Measurements from ENCODE around the gene KDM4C. TPM values are rescaled to one million over a fixed set of nuclear protein-coding genes. Genes with fewer than 3 reads are reported as not detected.

KDM4C gene
- total and polyA plus RNA-seq, 2 of the 8 experiments (the other 6 are each of a cell fraction or from before 2014, with no cell fraction given) = 13.0 to 26.1 TPM

DNA sequence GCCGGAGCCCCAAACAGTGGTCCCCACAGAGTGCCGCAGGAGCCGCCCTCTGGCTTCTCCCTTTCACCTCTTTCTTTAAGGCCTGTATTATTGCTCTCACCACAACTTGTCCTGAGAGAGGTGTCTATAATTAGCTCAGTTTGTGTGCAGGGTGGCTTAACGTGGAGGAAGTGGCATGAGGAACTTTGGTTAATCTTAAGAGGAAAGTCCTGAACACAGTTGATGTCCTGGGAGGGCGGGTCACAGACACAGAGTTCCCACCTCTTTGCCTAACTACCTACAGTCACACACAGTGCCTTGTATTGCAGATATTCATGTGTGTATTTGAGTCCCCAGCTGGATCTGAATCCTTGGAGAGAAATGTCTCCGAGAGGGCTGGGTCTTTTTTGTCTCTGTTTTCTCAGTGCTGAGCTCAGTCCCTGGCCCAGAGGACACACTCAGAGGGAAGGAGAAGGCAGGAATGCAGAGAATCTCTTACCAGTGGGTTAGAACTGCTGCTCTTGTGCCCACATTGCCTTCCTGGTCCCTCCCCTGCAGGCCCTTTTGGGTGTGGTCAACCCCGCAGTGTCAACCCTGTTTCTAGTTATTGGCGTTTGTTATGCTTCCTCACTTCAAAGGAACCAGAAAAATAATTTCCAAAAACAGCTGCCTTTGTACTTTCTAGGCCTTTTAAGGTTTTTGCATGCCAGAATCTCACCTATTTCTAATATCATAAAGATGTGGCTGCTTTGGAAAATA lies 392.5 kb downstream of the KDM4C start:
- Histone ChIP-seq H2BK5ac (ENCODE audit: low read depth, low read length) (no peak overlapping the region), H3K23ac (ENCODE audit: insufficient read length) (no peak overlapping the region), H2BK12ac (ENCODE audit: low read depth, low read length) (no peak overlapping the region), H3K79me2 (ENCODE audit: control insufficient read depth in 1 of 2, insufficient read depth in 2 of 2, low read length in 2 of 2) (no peaks in the 10 kb centered on the region), H3K14ac (ENCODE audit: insufficient read length) (no peak overlapping the region), H4K8ac (ENCODE audit: extremely low read depth, insufficient read depth, low read length) (no peak overlapping the region), H3K9me3 (ENCODE audit: insufficient read depth in 2 of 2, low read depth in 1 of 2, low read length in 1 of 2) (no peaks in the 10 kb centered on the region), H4K5ac (ENCODE audit: insufficient read length, low read depth, low read length) (no peak overlapping the region), H3K4ac (replicated peaks; ENCODE audit: insufficient read length, low read depth, low read length) (no peak overlapping the region), H2BK120ac (replicated peaks; ENCODE audit: low read depth, low read length) (no peak overlapping the region), H2BK15ac (ENCODE audit: low read length) (no peak overlapping the region), H3K36me3 (ENCODE audit: control insufficient read depth in 2 of 4, insufficient read depth in 4 of 4, low read length in 3 of 4) (no peaks in the 10 kb centered on the region), H2AFZ (ENCODE audit: low read length) (no peak overlapping the region), H2BK20ac (ENCODE audit: low read length) (no peak overlapping the region), H3K4me1 (replicated peaks in 1 of 4; ENCODE audit: control insufficient read depth in 3 of 4, insufficient read depth in 4 of 4, low read length in 3 of 4) (no peaks in the 10 kb centered on the region), H3K56ac (replicated peaks; ENCODE audit: insufficient read length, low read depth, low read length) (no peak overlapping the region), H3K27me3 (replicated peaks in 1 of 4; ENCODE audit: control insufficient read depth in 3 of 4, extremely low read depth in 1 of 4, insufficient read depth in 3 of 4, low read length in 3 of 4) (no peaks in the 10 kb centered on the region), H3K4me3 (ENCODE audit: extremely low read depth in 1 of 4, insufficient read depth in 2 of 4, low read depth in 3 of 4, low read length in 4 of 4) (no peak overlapping the region), H4K20me1 (replicated peaks in 1 of 2; ENCODE audit: control insufficient read depth in 1 of 2, insufficient read depth in 2 of 2, low read length in 2 of 2) (no peaks in the 10 kb centered on the region), H3K23me2 (ENCODE audit: low read depth, low read length) (no peaks in the 10 kb centered on the region), H3K79me1 (ENCODE audit: low read depth, low read length) (no peaks in the 10 kb centered on the region; the same call in 1 of the 2 replicates), H3K27ac (ENCODE audit: low read depth, low read length) (no peak overlapping the region), H3K9ac (replicated peaks in 1 of 4; ENCODE audit: extremely low read depth in 1 of 4, low read depth in 3 of 4, low read length in 3 of 4) (no peak overlapping the region), H4K91ac (replicated peaks; ENCODE audit: insufficient read length, low read length) (no peak overlapping the region), H3K4me2 (ENCODE audit: insufficient read depth in 1 of 2, low read depth in 2 of 2, low read length in 2 of 2) (no peak overlapping the region), H2AK5ac (ENCODE audit: low read depth, low read length) (no peak overlapping the region), H3K18ac (ENCODE audit: extremely low read depth, low read length) (no peak overlapping the region)
- WGBS, 2 experiments (ENCODE audit: extremely low coverage in 1 of 2, insufficient coverage in 1 of 2, insufficient read length in 1 of 2, insufficient replicate concordance in 2 of 2, low coverage in 1 of 2, low lambda C conversion rate in 2 of 2, missing lambda C conversion rate in 1 of 2) = 83% methylated on average over 8 of the region's 8 CpGs; no CpG with 5 or more reads in 1 of the 2 experiments
- CTCF ChIA-PET (ENCODE audit: partially characterized antibody) = interaction anchor here (0.7 to 1.4 kb wide), 5 partner anchors 15 to 211 kb away, joined by 3 to 6 read pairs (median 3); no protein-coding TSS in a partner anchor
- TF ChIP-seq TEAD4 (IDR thresholded peaks at IDR 0.05; ENCODE audit: low read depth, low read length) (peak; percentile 39; the same call in 1 of the 2 replicates), SP2 (IDR thresholded peaks at IDR 0.05; ENCODE audit: low read length) (no peak), RBBP5 (IDR thresholded peaks at IDR 0.05; ENCODE audit: borderline replicate concordance, low read depth, low read length) (no peak), RXRA (IDR thresholded peaks at IDR 0.05; ENCODE audit: insufficient read depth, low read depth, low read length) (no peak)
- POLR2A ChIA-PET (ENCODE audit: partially characterized antibody) = no interaction called here
- FAIRE-seq (no peak), DNase-seq (ENCODE audit: low read depth in 1 of 2, low spot score in 2 of 2) (no peak)

Data from H1 (cell line).